ENCODE data around the gene ZBED5. TPM values are rescaled to one million over a fixed set of nuclear protein-coding genes. Genes with fewer than 3 reads are reported as not detected.

The ZBED5 gene
- total and polyA plus RNA-seq, 8 donors, result 37.4 to 124 (median 116) TPM

DNA sequence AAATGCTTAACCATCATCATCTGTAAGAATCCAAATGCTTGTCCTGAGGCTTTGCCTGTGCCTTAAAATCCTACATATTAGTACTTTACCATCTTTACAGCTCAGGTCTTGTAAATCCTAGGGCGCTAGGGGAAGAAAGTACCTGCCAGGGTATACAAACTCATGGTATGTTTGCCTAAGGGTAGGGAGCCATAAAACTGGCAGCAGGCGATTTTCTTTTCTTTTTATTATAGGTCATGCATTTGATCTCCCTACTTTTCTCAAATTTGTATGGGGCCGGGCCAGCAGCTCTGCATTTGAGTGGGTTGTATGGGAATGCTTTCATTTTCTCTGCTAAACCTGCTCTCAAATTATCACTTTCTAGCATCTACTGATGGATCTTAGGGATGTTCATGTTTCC, 24.0 kb upstream of the ZBED5 start:
- Histone ChIP-seq H3K27me3 (no peaks in the 10 kb centered on the region), H3K4me3 (no peak overlapping the region), H3K27ac (no peak overlapping the region), H3K9me3 (peaks cover 0 to 12% of the 10 kb centered on the region in 2 donors), H3K36me3 (no peaks in the 10 kb centered on the region), H3K4me1 (peaks cover 0 to 8% of the 10 kb centered on the region in 2 donors)
- ATAC-seq, result no peak
- intact Hi-C loops (cut with DNase I), result no loop called here
- TF ChIP-seq, protein P1, sequence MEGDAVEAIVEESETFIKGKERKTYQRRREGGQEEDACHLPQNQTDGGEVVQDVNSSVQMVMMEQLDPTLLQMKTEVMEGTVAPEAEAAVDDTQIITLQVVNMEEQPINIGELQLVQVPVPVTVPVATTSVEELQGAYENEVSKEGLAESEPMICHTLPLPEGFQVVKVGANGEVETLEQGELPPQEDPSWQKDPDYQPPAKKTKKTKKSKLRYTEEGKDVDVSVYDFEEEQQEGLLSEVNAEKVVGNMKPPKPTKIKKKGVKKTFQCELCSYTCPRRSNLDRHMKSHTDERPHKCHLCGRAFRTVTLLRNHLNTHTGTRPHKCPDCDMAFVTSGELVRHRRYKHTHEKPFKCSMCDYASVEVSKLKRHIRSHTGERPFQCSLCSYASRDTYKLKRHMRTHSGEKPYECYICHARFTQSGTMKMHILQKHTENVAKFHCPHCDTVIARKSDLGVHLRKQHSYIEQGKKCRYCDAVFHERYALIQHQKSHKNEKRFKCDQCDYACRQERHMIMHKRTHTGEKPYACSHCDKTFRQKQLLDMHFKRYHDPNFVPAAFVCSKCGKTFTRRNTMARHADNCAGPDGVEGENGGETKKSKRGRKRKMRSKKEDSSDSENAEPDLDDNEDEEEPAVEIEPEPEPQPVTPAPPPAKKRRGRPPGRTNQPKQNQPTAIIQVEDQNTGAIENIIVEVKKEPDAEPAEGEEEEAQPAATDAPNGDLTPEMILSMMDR (IDR thresholded peaks at IDR 0.05), result no peak
- DNase-seq, result no peak

DNA sequence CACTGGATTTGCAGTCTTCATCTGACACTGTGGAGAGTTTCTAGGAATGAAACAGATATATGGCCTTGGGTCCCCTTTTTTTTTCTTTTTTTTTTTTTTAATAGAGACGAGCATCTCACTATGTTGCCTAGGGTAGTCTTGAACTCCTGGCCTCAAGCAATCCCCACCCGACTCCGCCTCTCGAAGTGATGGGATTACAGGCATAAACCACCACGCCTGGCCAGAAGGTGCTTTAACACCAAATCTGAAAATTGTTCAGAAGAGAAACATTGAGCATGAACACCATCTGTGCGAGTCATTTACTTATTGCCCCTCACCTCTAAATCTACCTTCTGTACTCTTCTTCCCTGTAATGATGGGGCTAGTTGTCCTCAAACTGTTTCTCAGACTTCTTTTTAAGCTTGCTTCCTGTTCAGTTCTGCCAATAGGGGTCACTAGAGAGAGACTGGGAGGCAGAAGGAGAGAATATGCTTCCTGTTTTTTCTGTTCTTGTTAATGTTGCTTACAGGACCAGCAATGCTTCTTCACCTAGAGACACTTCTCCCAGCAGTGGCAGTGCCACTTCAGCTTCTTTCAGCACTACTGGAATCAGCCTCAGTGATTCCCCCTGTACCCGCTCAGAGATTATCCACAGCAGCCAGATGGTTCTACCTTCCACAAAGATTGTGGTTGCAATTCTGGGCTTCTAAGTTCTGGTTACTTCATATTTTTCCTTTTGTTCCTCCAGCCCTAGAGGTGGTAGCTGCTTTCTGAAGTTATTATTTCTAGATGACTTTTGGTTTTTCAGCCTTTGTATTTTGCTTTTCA, 20.8 kb upstream of the ZBED5 start:
- DNase-seq (peak in 1 of 4 donors; percentile 58), ATAC-seq (peak; percentile 94)
- peaks cover 0 to 8% of the 10 kb centered on the region in 2 donors for H3K4me1 ChIP-seq
- H3K27ac ChIP-seq, result peak overlapping the region in 1 of 2 donors; percentile 35
- H3K4me3 ChIP-seq, result no peak overlapping the region
- H3K9me3 ChIP-seq, result peaks cover 0 to 2% of the 10 kb centered on the region in 2 donors
- H3K27me3 ChIP-seq, result no peaks in the 10 kb centered on the region
- no peaks in the 10 kb centered on the region for H3K36me3 ChIP-seq
- TF ChIP-seq, protein P1 (IDR thresholded peaks at IDR 0.05), result peak; percentile 65 to 71
- intact Hi-C loops (cut with DNase I), result loop anchor here in 1 of 2 donors (10.0 kb wide), 1 partner anchor 56 kb away; no protein-coding TSS in a partner anchor

DNA sequence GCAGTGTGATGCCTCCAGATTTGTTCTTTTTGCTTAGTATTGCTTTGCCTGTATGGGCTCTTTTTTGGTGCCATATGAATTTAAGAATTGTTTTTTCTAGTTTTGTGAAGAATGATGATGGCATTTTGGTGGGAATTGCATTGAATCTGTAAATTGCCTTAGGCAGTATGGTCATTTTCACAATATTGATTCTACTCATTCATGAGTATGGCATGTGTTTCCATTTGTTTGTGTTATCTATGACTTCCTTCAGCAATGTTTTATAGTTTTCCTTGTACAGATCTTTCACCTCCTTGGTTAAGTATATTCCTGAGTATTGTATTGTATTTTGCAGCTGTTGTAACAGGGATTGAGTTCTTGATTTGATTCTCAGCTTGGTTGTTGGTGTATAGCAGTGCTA, 18.3 kb upstream of the ZBED5 start:
- Histone ChIP-seq H3K4me1 (peaks cover 0 to 8% of the 10 kb centered on the region in 2 donors), H3K36me3 (no peaks in the 10 kb centered on the region), H3K27ac (no peak overlapping the region), H3K27me3 (no peaks in the 10 kb centered on the region), H3K9me3 (peaks cover 0 to 20% of the 10 kb centered on the region in 2 donors), H3K4me3 (no peak overlapping the region)
- ATAC-seq (no peak), DNase-seq (no peak)
- intact Hi-C loops (cut with DNase I), result loop anchor here in 1 of 2 donors (10.0 kb wide), 1 partner anchor 59 kb away; no protein-coding TSS in a partner anchor
- TF ChIP-seq, protein P1 (IDR thresholded peaks at IDR 0.05), result no peak

DNA sequence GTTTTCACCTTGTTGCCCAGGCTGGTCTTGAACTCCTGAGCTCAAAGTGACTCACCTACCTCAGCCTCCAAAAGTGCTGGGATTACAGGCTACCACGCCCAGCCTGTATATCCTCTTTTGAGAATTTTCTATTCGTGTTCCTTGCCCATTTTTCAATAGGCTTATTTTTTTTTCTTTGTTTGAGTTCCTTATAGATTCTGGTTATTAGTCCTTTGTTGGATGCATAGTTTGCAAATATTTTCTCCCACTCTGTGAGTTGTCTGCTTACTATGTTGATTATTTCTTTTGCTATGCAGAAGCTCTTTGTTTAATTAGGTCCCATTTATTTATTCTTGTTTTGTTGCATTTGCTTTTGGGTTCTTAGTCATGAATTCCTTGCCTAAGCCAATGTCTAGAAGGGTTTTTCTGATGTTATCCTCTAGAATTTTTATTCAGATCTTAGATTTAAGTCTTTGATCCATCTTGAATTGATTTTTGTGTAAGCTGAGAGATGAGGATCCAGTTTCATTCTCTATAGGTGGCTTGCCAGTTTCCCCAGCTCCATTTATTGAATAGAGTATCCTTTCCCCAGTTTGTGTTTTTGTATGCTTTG, 17.7 kb upstream of the ZBED5 start:
- DNase-seq, result no peak
- no peak for ATAC-seq
- TF ChIP-seq, protein P1 (IDR thresholded peaks at IDR 0.05), result no peak
- no peak overlapping the region for H3K4me3 ChIP-seq
- intact Hi-C loops (cut with DNase I), result loop anchor here in 1 of 2 donors (10.0 kb wide), 1 partner anchor 59 kb away; no protein-coding TSS in a partner anchor
- H3K9me3 ChIP-seq, result peaks cover 0 to 20% of the 10 kb centered on the region in 2 donors
- peaks cover 0 to 8% of the 10 kb centered on the region in 2 donors for H3K4me1 ChIP-seq
- H3K27ac ChIP-seq, result no peak overlapping the region
- H3K27me3 ChIP-seq, result no peaks in the 10 kb centered on the region
- no peaks in the 10 kb centered on the region for H3K36me3 ChIP-seq

DNA sequence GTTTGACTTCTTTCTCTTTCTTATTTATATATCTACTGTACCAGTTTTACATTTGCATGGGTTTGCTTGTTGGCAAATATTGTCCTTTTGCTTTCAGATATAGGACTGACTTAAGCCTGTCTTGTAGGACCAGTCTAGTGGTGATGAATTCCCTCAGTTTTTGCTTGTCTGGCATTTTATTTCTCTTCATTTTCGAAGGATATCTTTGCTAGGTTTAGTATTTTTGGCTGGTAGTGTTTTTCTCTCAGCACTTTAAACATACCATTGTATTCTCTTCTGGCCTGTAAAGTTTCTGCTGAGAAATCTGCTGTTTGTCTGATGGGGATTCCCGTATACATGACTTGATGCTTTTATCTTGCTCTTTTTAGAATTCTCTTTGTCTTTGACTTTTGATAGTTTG, 14.2 kb upstream of the ZBED5 start:
- Histone ChIP-seq H3K4me1 (no peaks in the 10 kb centered on the region), H3K27me3 (no peaks in the 10 kb centered on the region), H3K4me3 (no peak overlapping the region), H3K27ac (no peak overlapping the region), H3K36me3 (no peaks in the 10 kb centered on the region), H3K9me3 (peaks cover 0 to 20% of the 10 kb centered on the region in 2 donors)
- intact Hi-C loops (cut with DNase I), result loop anchor here in 1 of 2 donors (10.0 kb wide), 1 partner anchor 63 kb away; no protein-coding TSS in a partner anchor
- TF ChIP-seq, protein P1 (IDR thresholded peaks at IDR 0.05), result no peak
- ATAC-seq, result no peak
- no peak for DNase-seq

All from left lung (tissue), 10 donors.